GM19372 (cell line): ENCODE data around the gene INTS6.

ENCODE experiments used
- ATAC-seq: cut with Tn5 transposase; IDR thresholded peaks from one replicate; pipeline ENCODE4 v1.9.1; 2021; ENCODE audit warnings: mild to moderate bottlenecking, low read depth, moderate library complexity; ENCODE audit not compliant: unreplicated experiment

Gene INTS6, protein sequence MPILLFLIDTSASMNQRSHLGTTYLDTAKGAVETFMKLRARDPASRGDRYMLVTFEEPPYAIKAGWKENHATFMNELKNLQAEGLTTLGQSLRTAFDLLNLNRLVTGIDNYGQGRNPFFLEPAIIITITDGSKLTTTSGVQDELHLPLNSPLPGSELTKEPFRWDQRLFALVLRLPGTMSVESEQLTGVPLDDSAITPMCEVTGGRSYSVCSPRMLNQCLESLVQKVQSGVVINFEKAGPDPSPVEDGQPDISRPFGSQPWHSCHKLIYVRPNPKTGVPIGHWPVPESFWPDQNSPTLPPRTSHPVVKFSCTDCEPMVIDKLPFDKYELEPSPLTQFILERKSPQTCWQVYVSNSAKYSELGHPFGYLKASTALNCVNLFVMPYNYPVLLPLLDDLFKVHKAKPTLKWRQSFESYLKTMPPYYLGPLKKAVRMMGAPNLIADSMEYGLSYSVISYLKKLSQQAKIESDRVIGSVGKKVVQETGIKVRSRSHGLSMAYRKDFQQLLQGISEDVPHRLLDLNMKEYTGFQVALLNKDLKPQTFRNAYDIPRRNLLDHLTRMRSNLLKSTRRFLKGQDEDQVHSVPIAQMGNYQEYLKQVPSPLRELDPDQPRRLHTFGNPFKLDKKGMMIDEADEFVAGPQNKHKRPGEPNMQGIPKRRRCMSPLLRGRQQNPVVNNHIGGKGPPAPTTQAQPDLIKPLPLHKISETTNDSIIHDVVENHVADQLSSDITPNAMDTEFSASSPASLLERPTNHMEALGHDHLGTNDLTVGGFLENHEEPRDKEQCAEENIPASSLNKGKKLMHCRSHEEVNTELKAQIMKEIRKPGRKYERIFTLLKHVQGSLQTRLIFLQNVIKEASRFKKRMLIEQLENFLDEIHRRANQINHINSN

DNA sequence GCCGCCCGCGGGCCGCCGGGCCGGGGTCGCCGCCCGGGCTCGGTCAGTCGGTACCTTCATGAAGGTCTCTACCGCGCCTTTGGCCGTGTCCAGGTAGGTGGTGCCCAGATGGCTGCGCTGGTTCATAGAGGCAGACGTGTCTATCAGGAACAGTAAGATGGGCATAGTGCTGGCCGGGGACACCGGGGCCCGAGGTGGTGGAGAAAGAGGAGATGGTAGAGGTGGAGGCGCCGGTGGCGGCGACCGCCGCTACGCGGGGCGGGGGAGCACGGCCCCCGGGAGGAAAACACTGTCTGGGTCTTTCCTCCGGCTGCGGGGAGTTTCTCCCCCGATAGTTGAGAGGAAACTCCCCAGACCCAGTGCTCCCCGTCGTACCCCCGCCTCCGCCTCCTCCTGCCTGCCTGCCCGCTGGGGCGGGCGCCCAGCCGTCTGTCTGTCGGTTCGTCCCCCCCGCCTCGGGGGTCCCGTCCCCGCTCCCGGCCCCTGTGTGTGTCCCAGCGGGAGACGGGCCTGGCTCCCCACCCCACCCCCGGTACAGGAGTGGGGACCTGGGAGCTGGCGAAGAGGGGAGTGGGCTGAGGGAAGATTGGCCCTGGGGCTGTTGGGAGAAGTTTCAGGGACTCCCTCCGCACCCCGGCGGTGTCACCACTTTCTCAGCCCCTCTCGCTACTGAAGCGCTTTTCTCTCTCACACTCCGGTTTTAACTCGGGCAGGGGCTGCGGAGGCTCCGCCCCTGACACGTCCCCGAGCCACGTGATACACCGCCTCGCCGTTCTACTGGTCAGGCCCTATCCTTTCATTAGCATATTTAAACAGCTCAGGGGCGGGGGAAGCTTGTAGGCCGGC lies at the start of gene INTS6:
Gene INTS6, minus strand, starts transcription at position 676 of the 846 bp plus-strand sequence. Its CDS starts 511 bp downstream, at position 165.
- peak; percentile 55 for ATAC-seq

- ATAC-seq, result peak; percentile 86
Observed at GRCh38 chr13:51502153-51502651, 49.4 kb upstream of the INTS6 start.

- peak; percentile 26 for ATAC-seq
Observed at GRCh38 chr13:51501592-51502152, 48.8 kb upstream of the INTS6 start.

DNA sequence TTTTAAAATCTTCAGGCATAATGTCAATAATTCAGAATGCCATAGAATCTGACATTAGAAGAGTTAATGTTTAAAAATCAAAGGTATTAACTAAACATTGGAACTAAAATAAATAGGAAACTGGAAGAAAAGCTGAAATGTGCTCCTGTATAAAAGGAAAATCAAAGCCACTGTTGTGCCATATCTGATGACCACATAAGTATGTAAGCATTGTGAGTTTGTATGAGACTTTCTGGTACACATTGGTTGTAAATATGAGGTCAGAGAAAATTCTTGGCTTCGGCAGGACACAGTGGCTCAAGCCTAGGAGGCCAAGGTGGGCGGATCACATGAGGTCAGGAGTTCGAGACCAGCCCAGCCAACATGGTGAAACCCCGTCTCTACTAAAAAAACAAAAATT lies 48.3 kb upstream of the INTS6 start:
- ATAC-seq, result no peak

GRCh38 chr13:51500687-51501086 lies 47.9 kb upstream of the INTS6 start:
- ATAC-seq, result no peak

DNA sequence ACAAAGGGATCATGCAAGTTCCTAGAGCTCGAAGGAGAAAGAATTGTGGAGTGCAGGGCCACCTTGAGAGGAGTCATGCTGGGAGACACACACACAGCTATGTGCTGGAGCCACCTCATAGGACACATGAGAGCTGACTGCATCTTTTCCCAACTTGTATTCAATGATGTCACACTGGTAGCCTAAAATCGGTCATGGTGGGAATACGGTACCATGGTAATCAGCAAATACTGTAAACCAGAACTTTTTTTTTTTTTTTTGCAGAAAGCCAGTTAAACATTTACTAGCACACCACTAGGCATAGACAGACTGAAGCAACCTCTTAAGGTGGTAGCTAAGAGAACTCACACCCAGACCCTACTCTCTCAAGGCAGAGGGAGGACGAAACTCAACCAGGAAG lies 47.0 kb upstream of the INTS6 start:
- ATAC-seq, result no peak

GRCh38 chr13:51495316-51495715 lies 42.5 kb upstream of the INTS6 start:
- ATAC-seq, result no peak

- no peak for ATAC-seq
Observed at GRCh38 chr13:51494156-51494555, 41.3 kb upstream of the INTS6 start.

GRCh38 chr13:51488212-51488611 lies 35.4 kb upstream of the INTS6 start:
- ATAC-seq, result no peak

- no peak for ATAC-seq
Observed at GRCh38 chr13:51481656-51482055, 28.8 kb upstream of the INTS6 start.

- ATAC-seq, result no peak
Observed at GRCh38 chr13:51479199-51479523, 26.3 kb upstream of the INTS6 start.

- ATAC-seq, result no peak
Observed at GRCh38 chr13:51478418-51479198, 25.8 kb upstream of the INTS6 start.

GRCh38 chr13:51477653-51478324 lies 25.0 kb upstream of the INTS6 start:
- no peak for ATAC-seq

- no peak for ATAC-seq
Observed at GRCh38 chr13:51477149-51477548, 24.3 kb upstream of the INTS6 start.

GRCh38 chr13:51475727-51476501 lies 23.1 kb upstream of the INTS6 start:
- ATAC-seq, result no peak

GRCh38 chr13:51469790-51470189 lies 17.0 kb upstream of the INTS6 start:
- ATAC-seq, result no peak

DNA sequence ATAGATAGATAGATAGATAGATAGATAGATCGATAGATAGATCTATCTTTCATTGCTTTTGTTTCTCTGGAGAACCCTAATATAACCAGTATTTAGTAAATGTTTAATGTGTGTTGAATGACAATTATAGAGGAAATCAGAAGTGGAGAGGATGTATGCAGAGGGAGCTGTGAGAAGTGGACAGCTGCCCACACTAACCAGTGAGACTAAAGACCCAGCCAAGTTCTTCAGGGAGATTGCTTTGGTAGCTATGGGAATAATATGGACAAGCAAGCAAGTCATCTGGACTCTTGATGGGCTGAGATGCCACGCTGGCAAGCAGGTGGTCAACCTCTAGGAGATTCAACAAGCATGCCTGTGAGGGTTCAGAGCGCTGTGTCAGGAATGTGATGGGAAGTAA lies 14.9 kb upstream of the INTS6 start:
- no peak for ATAC-seq

DNA sequence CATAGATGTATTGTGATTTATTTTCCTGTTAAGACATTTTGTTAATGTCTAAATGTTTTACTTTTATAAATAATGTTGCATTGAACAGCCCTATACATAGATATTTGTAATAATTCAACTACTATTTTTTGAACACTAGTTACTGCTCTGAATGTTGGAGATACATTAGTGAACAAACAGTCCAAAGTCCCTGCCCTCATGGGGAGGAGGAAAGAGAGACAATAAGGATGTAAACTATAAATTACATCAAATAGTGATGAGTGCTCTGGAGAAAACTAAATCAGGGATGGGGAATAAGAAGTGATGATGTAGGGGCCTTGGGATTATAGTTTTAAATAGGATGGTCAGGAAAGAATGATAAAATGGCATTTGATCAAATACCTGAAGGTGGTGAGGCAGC lies 12.3 kb upstream of the INTS6 start:
- no peak for ATAC-seq
